Psoas muscle (tissue), 8 donors: Measurements from ENCODE around the gene ENPP6. TPM values are rescaled to one million over a fixed set of nuclear protein-coding genes. Genes with fewer than 3 reads are reported as not detected.
A peak's percentile ranks its signal among the peaks of the same experiment; 100 is the strongest.

ENCODE experiments used
- ATAC-seq, 4 donors: fragments of 200-7000 bp; cut with Tn5 transposase; one replicate each; pipeline ENCODE4 v1.9.1; 2020; ENCODE audit warnings: moderate library complexity in 3 of 4, mild to moderate bottlenecking in 2 of 4
- DNase-seq, 2 donors: peaks; one replicate each; pipeline ENCODE4 v3.0.0-alpha.2; 2020
- H3K27ac ChIP-seq: fragments of 200-600 bp; one replicate; pipeline ENCODE4 v1.8.0; 2022
- H3K27me3 ChIP-seq, 3 donors: fragments of 200-600 bp in 1 of 3; one replicate each; pipeline versions ENCODE4 v1.6.1 to v1.8.0; 2013 to 2022; ENCODE audit warnings: low read length in 2 of 3, mild to moderate bottlenecking in 2 of 3, moderate library complexity in 1 of 3; ENCODE audit not compliant: insufficient read depth in 3 of 3
- H3K36me3 ChIP-seq, 2 donors: fragments of 200-600 bp in 1 of 2; one replicate each; pipeline versions ENCODE4 v1.6.1 to v1.8.0; 2013 to 2022; ENCODE audit warnings: low read depth in 1 of 2, mild to moderate bottlenecking in 1 of 2, moderate library complexity in 1 of 2; ENCODE audit not compliant: insufficient read depth in 1 of 2
- H3K4me1 ChIP-seq: fragments of 200-600 bp; one replicate; pipeline ENCODE4 v1.8.0; 2022
- H3K4me3 ChIP-seq: fragments of 200-600 bp; one replicate; pipeline ENCODE4 v1.8.0; 2022; ENCODE audit warnings: mild to moderate bottlenecking
- H3K9me3 ChIP-seq: fragments of 200-600 bp; one replicate; pipeline ENCODE4 v1.8.0; 2022
- CTCF ChIP-seq: fragments of 200-600 bp; IDR thresholded peaks from one replicate; pipeline ENCODE4 v1.8.0; 2022; ENCODE audit warnings: antibody characterized with exemption
- WGBS, 3 donors: extraction: QIAGEN DNeasy Blood & Tissue Kit; methylation state at CpG; one replicate each; pipeline versions ENCODE4 v1.1.6 to v1.1.7; 2013; 5-methylcytosine and 5-hydroxymethylcytosine counted together
- intact Hi-C, 2 donors: fragments of 100-400 bp; cut with DNase I; formaldehyde crosslinking; loops; one replicate each; pipeline versions ENCODE4 v1.11.0 to v1.14.2; 2022
- polyA plus RNA-seq, 3 donors: library from polyadenylated mRNA; stranded (reverse); fragments of 200-250 nt; gene quantifications; one replicate each; pipeline ENCODE4 v1.2.3, GENCODE V29; 2013
- total RNA-seq, 4 donors: library from RNA; stranded (reverse); fragmentation: NEBNext Ultra II Directional in 2 of 4; extraction: Animal tissue kit (Norgen Biotek cat#: 25700) in 2 of 4; gene quantifications; one replicate each; pipeline versions ENCODE4 v1.2.1 to v1.2.4, GENCODE V29; 2021 to 2023
- donor health status: healthy with polysubstance abuse.
- donor health status: DM: no; HTN: no; CAD: no; lungs with moderate emphysema.
- donor health status: Bipolar disorder and iron deficiency.
- donor health status: healthy.
- donor health status: DM: yes; HTN: yes; CAD: no.
- donor health status: DM: no; HTN: no; CAD: no.
- donor health status: DM: no; HTN: no; CAD: no.
- donor health status: DM: yes; HTN: yes; CAD: no.

Gene ENPP6
- total and polyA plus RNA-seq, 7 donors = 0.05 to 0.79 (median 0.11) TPM; not detected in 1

GRCh38 chr4:184157322-184157721 lies 60.4 kb downstream of the ENPP6 start:
- no peaks in the 10 kb centered on the region for H3K4me1 ChIP-seq
- no peaks in the 10 kb centered on the region for H3K36me3 ChIP-seq
- no peak for TF ChIP-seq CTCF
- no peak overlapping the region for H3K27ac ChIP-seq
- intact Hi-C loops = no loop called here
- no peaks in the 10 kb centered on the region for H3K9me3 ChIP-seq
- ATAC-seq (no peak), DNase-seq (no peak)
- no peak overlapping the region for H3K4me3 ChIP-seq
- 59 to 83% (median 68%) methylated on average over 2 of the region's 2 CpGs for WGBS, 3 donors
- H3K27me3 ChIP-seq = no peaks in the 10 kb centered on the region

GRCh38 chr4:184156163-184156920 lies 61.3 kb downstream of the ENPP6 start:
- Histone ChIP-seq H3K27ac (no peak overlapping the region), H3K36me3 (no peaks in the 10 kb centered on the region), H3K4me3 (no peak overlapping the region), H3K9me3 (no peaks in the 10 kb centered on the region), H3K27me3 (no peaks in the 10 kb centered on the region), H3K4me1 (no peaks in the 10 kb centered on the region)
- ATAC-seq (peak in 3 of 4 donors; percentile 42 to 69 (median 51)), DNase-seq (no peak)
- intact Hi-C loops = no loop called here
- no peak for TF ChIP-seq CTCF
- WGBS, 3 donors = 48 to 60% (median 57%) methylated on average over 10 of the region's 10 CpGs

- H3K27me3 ChIP-seq = no peaks in the 10 kb centered on the region
- intact Hi-C loops = no loop called here
- DNase-seq (no peak), ATAC-seq (no peak)
- no peaks in the 10 kb centered on the region for H3K36me3 ChIP-seq
- H3K4me1 ChIP-seq = no peaks in the 10 kb centered on the region
- H3K9me3 ChIP-seq = no peaks in the 10 kb centered on the region
- H3K27ac ChIP-seq = no peak overlapping the region
- no peak overlapping the region for H3K4me3 ChIP-seq
- WGBS, 3 donors = 37 to 56% (median 49%) methylated on average over 7 of the region's 7 CpGs
- TF ChIP-seq CTCF = no peak
Measured at GRCh38 chr4:184154199-184154598, 63.5 kb downstream of the ENPP6 start.

GRCh38 chr4:184153781-184154180 lies 63.9 kb downstream of the ENPP6 start:
- ATAC-seq = no peak
- no peak for TF ChIP-seq CTCF
- no peaks in the 10 kb centered on the region for H3K9me3 ChIP-seq
- H3K27me3 ChIP-seq = no peaks in the 10 kb centered on the region
- no peak overlapping the region for H3K27ac ChIP-seq
- no peak overlapping the region for H3K4me3 ChIP-seq
- H3K4me1 ChIP-seq = no peaks in the 10 kb centered on the region
- H3K36me3 ChIP-seq = no peaks in the 10 kb centered on the region
- 58 to 67% (median 65%) methylated on average over 5 of the region's 5 CpGs for WGBS, 3 donors
- intact Hi-C loops = no loop called here
- DNase-seq = no peak

- Histone ChIP-seq H3K36me3 (no peaks in the 10 kb centered on the region), H3K4me3 (no peak overlapping the region), H3K9me3 (no peaks in the 10 kb centered on the region), H3K27ac (no peak overlapping the region), H3K4me1 (no peaks in the 10 kb centered on the region), H3K27me3 (no peaks in the 10 kb centered on the region)
- no peak for TF ChIP-seq CTCF
- intact Hi-C loops = no loop called here
- DNase-seq (no peak), ATAC-seq (no peak)
- WGBS, 3 donors = 89 to 94% (median 91%) methylated on average over 13 of the region's 13 CpGs
Measured at GRCh38 chr4:184151988-184152485, 65.6 kb downstream of the ENPP6 start.
